IMR-90 (cell line): Measurements from ENCODE around the gene KAZN. TPM values are rescaled to one million over a fixed set of nuclear protein-coding genes. Genes with fewer than 3 reads are reported as not detected.

Experiments used
- ATAC-seq: fragments of 200-7000 bp; cut with Tn5 transposase; 2 replicates; pipeline ENCODE4 v1.9.1; 2020; ENCODE audit warnings: low read depth, mild to moderate bottlenecking, moderate library complexity
- BruUV-seq: library from RNA; stranded (reverse); fragments of 400-500 nt; replicated peaks from 2 replicates; lab custom pipeline; 2021; lab: Mats Ljungman, UMichigan
- CTCF ChIA-PET: fragments of 300-600 bp; formaldehyde crosslinking; extraction: SDS; loops from one replicate; lab custom pipeline; 2021; ENCODE audit warnings: antibody characterized with exemption; lab: Yijun Ruan, JAX
- POLR2A ChIA-PET: fragments of 300-600 bp; sonication (Branson Sonifier 250); formaldehyde crosslinking; loops from one replicate; lab custom pipeline; 2022; ENCODE audit warnings: antibody characterized with exemption; ENCODE audit not compliant: unreplicated experiment; lab: Charles Lee
- DNase-seq: peaks from one replicate; pipeline ENCODE4 v3.0.0; 2013
- H2AFZ ChIP-seq: replicated peaks from 2 replicates; pipeline ENCODE3; 2013; ENCODE audit warnings: low read length, mild to moderate bottlenecking; ENCODE audit not compliant: poor library complexity
- H2AK5ac ChIP-seq: 2 replicates; pipeline ENCODE4 v1.6.1; 2013; ENCODE audit warnings: low read depth, low read length, inconsistent platforms
- H2AK9ac ChIP-seq: replicated peaks from 2 replicates; pipeline ENCODE3; 2013; ENCODE audit warnings: mild to moderate bottlenecking, low read depth, low read length, moderate library complexity; ENCODE audit not compliant: poor library complexity
- H2BK120ac ChIP-seq: 2 replicates; pipeline ENCODE4 v1.6.1; 2013; ENCODE audit warnings: low read depth, low read length, inconsistent platforms
- H2BK15ac ChIP-seq: 3 replicates; pipeline ENCODE4 v1.6.1; 2013; ENCODE audit warnings: low read depth, low read length, inconsistent platforms
- H2BK20ac ChIP-seq: 2 replicates; pipeline ENCODE4 v1.6.1; 2013; ENCODE audit warnings: low read depth, mild to moderate bottlenecking, inconsistent platforms, low read length, moderate library complexity
- H2BK5ac ChIP-seq: 2 replicates; pipeline ENCODE4 v1.6.1; 2013; ENCODE audit warnings: mild to moderate bottlenecking, low read depth, low read length, inconsistent platforms; ENCODE audit not compliant: poor library complexity, severe bottlenecking
- H3K14ac ChIP-seq: replicated peaks from 2 replicates; pipeline ENCODE4 v1.6.1; 2013; ENCODE audit warnings: low read depth, low read length, inconsistent platforms
- H3K18ac ChIP-seq: 2 replicates; pipeline ENCODE4 v1.6.1; 2013; ENCODE audit warnings: low read depth, low read length, control low read depth
- H3K23ac ChIP-seq: 2 replicates; pipeline ENCODE4 v1.6.1; 2013; ENCODE audit warnings: low read depth, low read length, inconsistent platforms
- H3K27ac ChIP-seq: 2 replicates; pipeline ENCODE4 v1.5.1; 2013; ENCODE audit warnings: mild to moderate bottlenecking, control low read depth, low read length; ENCODE audit not compliant: insufficient read depth
- H3K27me3 ChIP-seq: 2 replicates; pipeline ENCODE4 v1.6.1; 2013; ENCODE audit warnings: low read length; ENCODE audit not compliant: control insufficient read depth, insufficient read depth
- H3K36me3 ChIP-seq: 2 replicates; pipeline ENCODE4 v1.6.1; 2013; ENCODE audit warnings: low read length, mixed read lengths; ENCODE audit not compliant: control insufficient read depth, insufficient read depth
- H3K4ac ChIP-seq: 2 replicates; pipeline ENCODE4 v1.6.1; 2013; ENCODE audit warnings: low read depth, low read length, inconsistent platforms
- H3K4me1 ChIP-seq: 2 replicates; pipeline ENCODE4 v1.6.1; 2013; ENCODE audit warnings: low read length, mixed read lengths; ENCODE audit not compliant: control insufficient read depth, insufficient read depth
- H3K4me2 ChIP-seq: 2 replicates; pipeline ENCODE4 v1.6.1; 2013; ENCODE audit warnings: low read depth, mild to moderate bottlenecking, control low read depth, low read length, moderate library complexity
- H3K4me3 ChIP-seq: 2 replicates; pipeline ENCODE4 v1.5.1; 2013; ENCODE audit warnings: low read depth, mild to moderate bottlenecking, control low read depth, low read length, moderate library complexity; ENCODE audit not compliant: insufficient read depth
- H3K56ac ChIP-seq: 2 replicates; pipeline ENCODE4 v1.6.1; 2013; ENCODE audit warnings: low read length, inconsistent platforms; ENCODE audit not compliant: insufficient read depth; ENCODE audit errors: extremely low read depth
- H3K79me1 ChIP-seq, 2 experiments: 2 replicates each; pipeline ENCODE4 v1.6.1; 2013; ENCODE audit warnings: low read length in 2 of 2, inconsistent platforms in 1 of 2, low read depth in 1 of 2
- H3K9ac ChIP-seq: 2 replicates; pipeline ENCODE4 v1.6.1; 2013; ENCODE audit warnings: low read depth, low read length, control low read depth
- H3K9me1 ChIP-seq: 2 replicates; pipeline ENCODE4 v1.6.1; 2013; ENCODE audit warnings: low read length, inconsistent platforms; ENCODE audit not compliant: insufficient read depth
- H3K9me3 ChIP-seq: 2 replicates; pipeline ENCODE4 v1.6.1; 2013; ENCODE audit warnings: low read length; ENCODE audit not compliant: control insufficient read depth, insufficient read depth
- H4K20me1 ChIP-seq: 2 replicates; pipeline ENCODE4 v1.6.1; 2013; ENCODE audit warnings: low read length, inconsistent platforms; ENCODE audit not compliant: insufficient read depth
- H4K5ac ChIP-seq: 2 replicates; pipeline ENCODE4 v1.6.1; 2013; ENCODE audit warnings: mild to moderate bottlenecking, low read depth, low read length, control low read depth
- H4K8ac ChIP-seq, 2 experiments: 2 replicates each; pipeline ENCODE4 v1.6.1; 2013; ENCODE audit warnings: low read depth in 2 of 2, low read length in 2 of 2, control low read depth in 1 of 2, inconsistent platforms in 1 of 2
- H4K91ac ChIP-seq: 2 replicates; pipeline ENCODE4 v1.6.1; 2013; ENCODE audit warnings: low read depth, low read length, inconsistent platforms; ENCODE audit not compliant: insufficient read depth
- BHLHE40 ChIP-seq: fragments of 150-350 bp; IDR thresholded peaks from 2 replicates; pipeline ENCODE4 v1.6.1; 2016; ENCODE audit warnings: mild to moderate bottlenecking, low read depth, low read length
- CEBPB ChIP-seq: IDR thresholded peaks from 2 replicates; pipeline ENCODE4 v1.6.1; 2012; ENCODE audit warnings: low read depth, low read length, improper control_type of control experiment
- CHD1 ChIP-seq: IDR thresholded peaks from 2 replicates; pipeline ENCODE4 v1.6.1; 2012; ENCODE audit warnings: low read depth, low read length, improper control_type of control experiment
- CTCF ChIP-seq: conservative IDR thresholded peaks from 2 replicates; pipeline ENCODE4 v1.5.1; 2012; ENCODE audit warnings: mild to moderate bottlenecking, low read depth, low read length, improper control_type of control experiment
- ELK1 ChIP-seq: fragments of 150-350 bp; IDR thresholded peaks from 2 replicates; pipeline ENCODE4 v1.6.1; 2016; ENCODE audit warnings: low read depth, mild to moderate bottlenecking, low read length, moderate library complexity, borderline replicate concordance
- FOS ChIP-seq: fragments of 150-350 bp; IDR thresholded peaks from 2 replicates; pipeline ENCODE4 v1.6.1; 2016; ENCODE audit warnings: low read depth, low read length
- MAZ ChIP-seq: IDR thresholded peaks from 2 replicates; pipeline ENCODE4 v1.6.1; 2012; ENCODE audit warnings: low read depth, mild to moderate bottlenecking, low read length, improper control_type of control experiment, moderate library complexity, borderline replicate concordance
- MXI1 ChIP-seq: IDR thresholded peaks from 2 replicates; pipeline ENCODE4 v1.6.1; 2012; ENCODE audit warnings: low read depth, mild to moderate bottlenecking, low read length, moderate library complexity, borderline replicate concordance
- NFE2L2 ChIP-seq: fragments of 150-350 bp; IDR thresholded peaks from 2 replicates; pipeline ENCODE4 v1.6.1; 2016; ENCODE audit warnings: low read depth, mild to moderate bottlenecking, low read length
- POLR2A ChIP-seq: IDR thresholded peaks from 2 replicates; pipeline ENCODE4 v1.6.1; 2012; ENCODE audit warnings: mild to moderate bottlenecking, low read depth, low read length
- RAD21 ChIP-seq: IDR thresholded peaks from 2 replicates; pipeline ENCODE4 v1.6.1; 2012; ENCODE audit warnings: low read length, improper control_type of control experiment
- RCOR1 ChIP-seq: IDR thresholded peaks from 2 replicates; pipeline ENCODE4 v1.6.1; 2012; ENCODE audit warnings: mild to moderate bottlenecking, low read length, improper control_type of control experiment; ENCODE audit not compliant: insufficient replicate concordance
- SMC3 ChIP-seq: fragments of 150-350 bp; IDR thresholded peaks from 2 replicates; pipeline ENCODE4 v1.6.1; 2016; ENCODE audit warnings: low read depth, mild to moderate bottlenecking, antibody characterized with exemption, low read length, moderate library complexity
- USF2 ChIP-seq: fragments of 150-350 bp; IDR thresholded peaks from 2 replicates; pipeline ENCODE4 v1.6.1; 2017; ENCODE audit warnings: mild to moderate bottlenecking, antibody characterized with exemption, low read length, low read depth
- WGBS, 2 experiments: methylation state at CpG; one replicate each; pipeline versions ENCODE4 v1.1.5 to v1.1.7; 2013; ENCODE audit warnings: missing lambda C conversion rate in 2 of 2; ENCODE audit not compliant: insufficient read length in 1 of 2; ENCODE audit errors: extremely low coverage in 2 of 2; 5-methylcytosine and 5-hydroxymethylcytosine counted together
- dilution Hi-C: fragments of 300-500 bp; cut with HindIII; formaldehyde crosslinking; loops from one replicate; pipeline ENCODE4 v1.14.3; 2018; ENCODE audit warnings: low sequenced_read_pairs; ENCODE audit not compliant: unreplicated experiment
- in situ Hi-C: fragments of 300-500 bp; cut with MboI; formaldehyde crosslinking; loops from 3 replicates; pipeline ENCODE4 v1.14.3; 2019; ENCODE audit warnings: low sequenced_read_pairs, inconsistent platforms, mixed read lengths
- intact Hi-C: fragments of 100-400 bp; cut with micrococcal nuclease; formaldehyde crosslinking; loops from 2 replicates; pipeline ENCODE4 v1.10.0; 2022
- polyA plus RNA-seq, 3 experiments: library from polyadenylated mRNA; depleted of rRNA; stranded (reverse); fragments of >200 nt; gene quantifications; 2 replicates each; pipeline ENCODE4 v1.2.3, GENCODE V29; 2012; ENCODE audit warnings: low replicate concordance in 1 of 3
- total RNA-seq: library from RNA; depleted of rRNA; stranded (reverse); fragments of >200 nt; gene quantifications from 2 replicates; pipeline ENCODE4 v1.2.3, GENCODE V29; 2012

The KAZN gene
- total and polyA plus RNA-seq, 2 of the 4 experiments (the other 2 are of a cell fraction), result 5.2 to 10.5 TPM

GRCh38 chr1:14826172-14826636 is 227.7 kb downstream of the KAZN start:
- intact Hi-C loops, result loop anchor here (1.0 kb wide), 2 partner anchors 201 to 220 kb away; no protein-coding TSS in a partner anchor
- Histone ChIP-seq H3K27ac (peak overlapping the region; percentile 79; the same call in 1 of the 2 replicates), H3K4me3 (no peak overlapping the region), H3K4me1 (peaks cover 12% of the 10 kb centered on the region; the same call in 1 of the 2 replicates), H3K18ac (no peak overlapping the region; the same call in 1 of the 2 replicates), H2BK5ac (no peak overlapping the region), H4K8ac (peak overlapping the region in 1 of 2 experiments; percentile 80; a peak in 1 of 4 replicates), H4K5ac (peak overlapping the region; percentile 31; the same call in 1 of the 2 replicates), H2AK9ac (peak overlapping the region; percentile 0), H2BK120ac (peak overlapping the region; percentile 88), H3K79me1 (no peaks in the 10 kb centered on the region), H3K4ac (peak overlapping the region; percentile 88), H3K14ac (peak overlapping the region; percentile 58; the same call in 1 of the 2 replicates), H4K20me1 (no peaks in the 10 kb centered on the region), H3K23ac (no peak overlapping the region), H2BK15ac (peak overlapping the region; percentile 33; the same call in 1 of the 3 replicates), H2AK5ac (peak overlapping the region; percentile 75), H3K27me3 (peaks cover 4% of the 10 kb centered on the region; the same call in 1 of the 2 replicates), H3K9me1 (peaks cover 12% of the 10 kb centered on the region; the same call in 1 of the 2 replicates), H3K9me3 (peaks cover 2% of the 10 kb centered on the region; the same call in 1 of the 2 replicates), H3K36me3 (no peaks in the 10 kb centered on the region), H3K56ac (no peak overlapping the region), H3K4me2 (no peak overlapping the region), H2AFZ (peak overlapping the region; percentile 63), H3K9ac (peak overlapping the region; percentile 25; the same call in 1 of the 2 replicates), H2BK20ac (peak overlapping the region; percentile 86), H4K91ac (peak overlapping the region; percentile 79)
- peak; percentile 89 for DNase-seq
- ATAC-seq, result peak; percentile 96
- no peak for TF ChIP-seq NFE2L2
- no peak for TF ChIP-seq MAZ
- TF ChIP-seq USF2, result peak; percentile 66
- TF ChIP-seq BHLHE40, result peak; percentile 67; the same call in 1 of the 2 replicates
- TF ChIP-seq RAD21, result peak; percentile 53
- TF ChIP-seq RCOR1, result no peak
- no peak for TF ChIP-seq ELK1
- no peak for TF ChIP-seq CHD1
- peak; percentile 30; the same call in 1 of the 2 replicates for TF ChIP-seq SMC3
- TF ChIP-seq MXI1, result no peak
- TF ChIP-seq POLR2A, result no peak
- peak; percentile 83 for TF ChIP-seq FOS
- peak; percentile 46 for TF ChIP-seq CTCF
- TF ChIP-seq CEBPB, result peak; percentile 47
- in situ Hi-C loops, result no loop called here
- dilution Hi-C loops, result no loop called here
- POLR2A ChIA-PET, result no interaction called here
- WGBS, 2 experiments, result 60% methylated on average over 4 of the region's 13 CpGs; no CpG with 5 or more reads in 1 of the 2 experiments
- BruUV-seq, result no TSS peak
- CTCF ChIA-PET, result no interaction called here
